Measurements from ENCODE around the gene ATP6V1B1. TPM values are rescaled to one million over a fixed set of nuclear protein-coding genes. Genes with fewer than 3 reads are reported as not detected.

The ATP6V1B1 gene
- total and polyA plus RNA-seq, 2 of the 4 experiments (the other 2 are of a cell fraction) = 1.3 TPM; not detected in 1

- TF ChIP-seq MAZ (IDR thresholded peaks at IDR 0.05; ENCODE audit: borderline replicate concordance, low read depth, low read length) = no peak
These were observed 53.3 kb downstream of the ATP6V1B1 start (continued) for GRCh38 chr2:70988726-70989648.

- Histone ChIP-seq H3K18ac (ENCODE audit: low read depth, low read length) (no peak overlapping the region), H2AFZ (replicated peaks; ENCODE audit: low read length, poor library complexity) (no peak overlapping the region), H4K20me1 (ENCODE audit: insufficient read depth, low read length) (peaks cover 21% of the 10 kb centered on the region), H4K5ac (ENCODE audit: low read depth, low read length) (no peak overlapping the region), H4K8ac (ENCODE audit: low read depth in 2 of 2, low read length in 2 of 2) (no peak overlapping the region), H2AK9ac (replicated peaks; ENCODE audit: low read depth, low read length, poor library complexity) (no peak overlapping the region), H3K23ac (ENCODE audit: low read depth, low read length) (no peak overlapping the region), H2AK5ac (ENCODE audit: low read depth, low read length) (no peak overlapping the region), H3K56ac (ENCODE audit: extremely low read depth, insufficient read depth, low read length) (no peak overlapping the region), H3K9me1 (ENCODE audit: insufficient read depth, low read length) (peaks cover 10% of the 10 kb centered on the region; the same call in 1 of the 2 replicates), H3K4me1 (ENCODE audit: control insufficient read depth, insufficient read depth, low read length) (peaks cover 11% of the 10 kb centered on the region), H3K4ac (ENCODE audit: low read depth, low read length) (no peak overlapping the region), H4K91ac (ENCODE audit: insufficient read depth, low read depth, low read length) (no peak overlapping the region), H3K27ac (ENCODE audit: insufficient read depth, low read length) (no peak overlapping the region), H3K14ac (replicated peaks; ENCODE audit: low read depth, low read length) (no peak overlapping the region), H2BK15ac (ENCODE audit: low read depth, low read length) (no peak overlapping the region), H3K9me3 (ENCODE audit: control insufficient read depth, insufficient read depth, low read length) (no peaks in the 10 kb centered on the region), H2BK20ac (ENCODE audit: low read depth, low read length) (no peak overlapping the region), H3K27me3 (ENCODE audit: control insufficient read depth, insufficient read depth, low read length) (no peaks in the 10 kb centered on the region), H2BK5ac (ENCODE audit: low read depth, low read length, poor library complexity, severe bottlenecking) (no peak overlapping the region), H3K36me3 (ENCODE audit: control insufficient read depth, insufficient read depth, low read length) (peaks cover 48% of the 10 kb centered on the region), H3K4me3 (ENCODE audit: insufficient read depth, low read depth, low read length) (no peak overlapping the region), H2BK120ac (ENCODE audit: low read depth, low read length) (no peak overlapping the region), H3K79me1 (ENCODE audit: low read depth in 1 of 2, low read length in 2 of 2) (peaks cover 18 to 32% of the 10 kb centered on the region in 2 experiments), H3K9ac (ENCODE audit: low read depth, low read length) (no peak overlapping the region), H3K4me2 (ENCODE audit: low read depth, low read length) (no peak overlapping the region)
- in situ Hi-C loops (cut with MboI; ENCODE audit: low sequenced_read_pairs) (no loop called here), intact Hi-C loops (cut with micrococcal nuclease) (no loop called here), dilution Hi-C loops (cut with HindIII; ENCODE audit: low sequenced_read_pairs, unreplicated experiment) (no loop called here)
- POLR2A ChIA-PET (ENCODE audit: unreplicated experiment) = no interaction called here
- no TSS peak for BruUV-seq (replicated peaks)
- CTCF ChIA-PET = no interaction called here
- no CpG with 5 or more reads among the region's 5 CpGs for WGBS, 2 experiments (ENCODE audit: extremely low coverage in 2 of 2, insufficient read length in 1 of 2)
- DNase-seq (no peak), ATAC-seq (ENCODE audit: low read depth) (no peak)
- no peak for TF ChIP-seq RCOR1 (IDR thresholded peaks at IDR 0.05; ENCODE audit: insufficient replicate concordance, low read length)
- no peak for TF ChIP-seq BHLHE40 (IDR thresholded peaks at IDR 0.05; ENCODE audit: low read depth, low read length)
- TF ChIP-seq ELK1 (IDR thresholded peaks at IDR 0.05; ENCODE audit: borderline replicate concordance, low read depth, low read length) = no peak
- no peak for TF ChIP-seq RAD21 (IDR thresholded peaks at IDR 0.05; ENCODE audit: low read length)
- TF ChIP-seq RFX5 (IDR thresholded peaks at IDR 0.05; ENCODE audit: low read depth, low read length) = no peak
- no peak for TF ChIP-seq CTCF (conservative IDR thresholded peaks at IDR 0.05; ENCODE audit: low read depth, low read length)
- no peak for TF ChIP-seq FOS (IDR thresholded peaks at IDR 0.05; ENCODE audit: low read depth, low read length)
- TF ChIP-seq NFE2L2 (IDR thresholded peaks at IDR 0.05; ENCODE audit: low read depth, low read length) = no peak
- no peak for TF ChIP-seq MXI1 (IDR thresholded peaks at IDR 0.05; ENCODE audit: borderline replicate concordance, low read depth, low read length)
- no peak for TF ChIP-seq POLR2A (IDR thresholded peaks at IDR 0.05; ENCODE audit: low read depth, low read length)
- TF ChIP-seq CEBPB (IDR thresholded peaks at IDR 0.05; ENCODE audit: low read depth, low read length) = no peak
- TF ChIP-seq SMC3 (IDR thresholded peaks at IDR 0.05; ENCODE audit: low read depth, low read length) = no peak
These were observed 54.5 kb downstream of the ATP6V1B1 start for GRCh38 chr2:70990216-70990615.

All from IMR-90 (cell line).